IPS-11a (cell line): ENCODE data around the gene LCE7A.

ENCODE experiments used
- H3K4me3 ChIP-seq: one replicate; pipeline ENCODE4 v1.5.1; 2013; ENCODE audit warnings: low read depth, low read length, control low read depth

The LCE7A gene, protein sequence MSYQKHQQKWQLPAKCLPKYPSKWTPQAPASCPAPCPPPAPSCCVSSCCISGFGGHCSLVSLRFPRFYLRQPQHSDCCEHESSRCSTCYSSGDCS

GRCh38 chr1:152859696-152860095, at the start of gene LCE7A:
Gene LCE7A, plus strand, starts transcription at chr1:152859996. Its CDS starts 702 bp downstream, at chr1:152860698.
- no peak within 1 kb of the TSS for H3K4me3 ChIP-seq

DNA sequence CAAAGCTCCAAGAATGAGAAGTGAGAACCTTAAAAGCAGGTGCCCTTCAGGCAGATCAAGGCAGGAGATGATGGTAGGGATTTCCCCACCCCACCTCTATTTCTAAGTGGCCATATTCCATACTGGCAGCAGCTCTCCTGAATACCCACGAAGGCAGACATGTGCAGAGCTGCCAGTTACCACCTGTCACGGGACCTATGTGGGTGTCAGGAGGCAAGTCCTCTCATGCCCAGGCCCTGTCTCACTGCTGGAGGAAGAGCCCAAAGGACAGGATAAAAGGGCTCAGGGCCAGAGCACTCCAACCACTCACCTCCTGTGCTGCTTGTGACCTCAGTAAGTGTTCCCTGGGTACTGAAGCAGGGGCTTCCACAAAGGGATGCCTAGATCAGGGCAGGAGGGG, 48.7 kb upstream of the LCE7A start:
- no peak overlapping the region for H3K4me3 ChIP-seq

DNA sequence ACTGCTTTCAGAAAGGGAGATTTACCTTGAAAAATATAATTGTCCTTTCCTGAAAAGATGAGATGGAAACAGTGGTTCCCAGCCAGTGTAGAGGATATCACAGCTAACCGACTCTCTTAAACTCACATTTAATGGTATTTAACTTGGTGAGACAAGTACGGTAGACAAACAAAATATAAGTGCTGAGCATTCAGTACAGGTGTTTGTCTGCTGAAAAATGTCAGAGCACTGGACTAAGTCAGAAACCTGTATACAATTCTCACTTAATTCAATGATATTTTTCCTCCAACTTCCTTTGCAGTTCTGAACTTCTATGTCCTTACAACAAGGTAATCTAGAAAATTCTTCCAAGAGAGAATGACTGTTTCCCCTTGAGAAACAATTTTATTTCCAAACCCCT, 48.1 kb upstream of the LCE7A start, which contains the start of gene LCE1B:
LCE1B (plus strand) TSS at position 301 of the 400 bp plus-strand sequence. CDS start 476 bp downstream, outside the sequence.
- H3K4me3 ChIP-seq: no peak within 1 kb of the TSS

GRCh38 chr1:152817309-152817708, 42.5 kb upstream of the LCE7A start:
- H3K4me3 ChIP-seq: no peak overlapping the region

DNA sequence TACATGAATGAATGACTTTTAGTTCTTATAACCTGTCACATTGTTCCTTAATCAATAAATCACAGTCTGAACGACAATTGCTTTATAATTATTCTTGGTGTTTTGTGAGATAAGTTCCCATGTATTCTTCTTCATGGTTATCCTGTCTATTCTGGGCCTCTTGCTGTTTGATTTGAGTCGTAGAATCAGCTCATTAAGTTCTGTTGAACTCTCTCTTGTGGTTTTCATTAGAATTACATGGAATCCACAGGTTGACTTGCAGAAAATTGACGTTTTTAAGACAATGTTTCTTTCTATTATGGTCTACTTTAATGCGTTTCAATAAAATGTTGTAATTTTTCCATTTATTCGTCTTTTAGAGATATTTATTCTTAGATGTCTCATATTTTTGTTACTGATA, 36.5 kb upstream of the LCE7A start:
- H3K4me3 ChIP-seq: no peak overlapping the region

DNA sequence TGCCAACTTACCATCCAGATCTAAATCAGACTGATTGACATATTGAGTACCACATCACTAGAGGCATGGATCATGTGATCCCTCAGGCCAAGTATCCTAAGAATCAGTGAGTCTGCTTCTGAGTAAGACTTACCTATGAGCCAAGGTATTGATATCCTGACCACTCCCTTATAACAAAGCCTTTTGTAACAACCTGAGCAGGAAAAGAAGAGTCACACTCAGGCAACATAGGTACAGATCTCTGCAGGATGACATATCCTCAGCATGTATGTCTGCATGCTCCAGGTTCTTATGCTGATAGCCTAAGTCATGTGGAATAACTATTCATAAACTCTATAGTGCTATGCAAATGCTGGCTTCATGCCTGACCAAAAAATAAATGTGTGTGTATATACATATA, 34.8 kb upstream of the LCE7A start:
- H3K4me3 ChIP-seq: no peak overlapping the region

GRCh38 chr1:152827173-152827572, 32.6 kb upstream of the LCE7A start, which contains the start of gene LCE1A:
Gene LCE1A, plus strand, starts transcription at chr1:152827473. Its CDS starts 0 bp downstream, at chr1:152827473.
- H3K4me3 ChIP-seq: no peak within 1 kb of the TSS

- no peak overlapping the region for H3K4me3 ChIP-seq
These were observed 22.9 kb upstream of the LCE7A start for GRCh38 chr1:152836870-152837269.

DNA sequence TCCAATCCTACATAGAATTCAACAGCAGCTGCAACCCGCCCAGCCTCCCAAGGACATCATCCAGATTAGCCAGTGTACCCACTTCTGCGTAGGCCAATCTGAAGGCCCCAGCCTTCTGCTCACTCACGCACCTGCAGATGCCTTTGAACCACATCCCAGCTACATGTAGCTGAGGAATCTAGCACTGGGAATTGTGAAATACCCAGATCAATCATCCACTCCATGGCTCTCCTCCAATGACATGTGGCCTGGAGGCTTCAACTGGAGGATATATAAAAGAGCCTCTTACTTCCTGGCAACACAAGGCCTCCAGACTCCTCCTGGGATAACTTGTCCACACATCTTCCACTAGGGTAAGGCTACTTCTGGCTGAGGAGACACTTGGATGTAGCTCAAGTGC, 17.2 kb upstream of the LCE7A start, which contains the start of gene LCE6A:
LCE6A (plus strand) TSS at position 301 of the 400 bp plus-strand sequence. CDS start 665 bp downstream, outside the sequence.
- H3K4me3 ChIP-seq: no peak within 1 kb of the TSS

- H3K4me3 ChIP-seq: no peak overlapping the region
These were observed 4.1 kb upstream of the LCE7A start for GRCh38 chr1:152855661-152856060.

GRCh38 chr1:152858062-152858461, 1.7 kb upstream of the LCE7A start:
- H3K4me3 ChIP-seq: no peak overlapping the region

DNA sequence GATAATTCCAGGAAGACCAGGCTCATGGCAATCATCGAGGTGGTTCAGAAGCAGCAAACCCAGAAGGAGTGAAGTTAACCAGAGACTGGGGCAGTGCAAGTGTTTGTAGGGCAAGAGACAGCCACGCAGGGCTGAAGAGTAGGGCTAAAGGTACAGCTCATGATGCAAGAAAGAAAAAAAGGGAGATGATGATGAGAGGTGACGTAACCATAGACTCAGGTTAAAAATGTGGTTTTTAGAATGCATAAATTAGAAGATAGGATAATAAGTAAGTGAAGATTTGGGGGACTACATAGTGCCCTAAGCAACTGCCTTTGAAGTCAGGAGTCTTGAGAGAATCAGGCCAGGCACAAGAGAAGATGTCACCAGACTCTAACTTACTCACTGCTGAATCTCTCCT, 333 bp downstream of the LCE7A start:
- H3K4me3 ChIP-seq: no peak overlapping the region

GRCh38 chr1:152861374-152861773, 1.6 kb downstream of the LCE7A start:
- H3K4me3 ChIP-seq: no peak overlapping the region

GRCh38 chr1:152864443-152864842, 4.6 kb downstream of the LCE7A start:
- H3K4me3 ChIP-seq: no peak overlapping the region

DNA sequence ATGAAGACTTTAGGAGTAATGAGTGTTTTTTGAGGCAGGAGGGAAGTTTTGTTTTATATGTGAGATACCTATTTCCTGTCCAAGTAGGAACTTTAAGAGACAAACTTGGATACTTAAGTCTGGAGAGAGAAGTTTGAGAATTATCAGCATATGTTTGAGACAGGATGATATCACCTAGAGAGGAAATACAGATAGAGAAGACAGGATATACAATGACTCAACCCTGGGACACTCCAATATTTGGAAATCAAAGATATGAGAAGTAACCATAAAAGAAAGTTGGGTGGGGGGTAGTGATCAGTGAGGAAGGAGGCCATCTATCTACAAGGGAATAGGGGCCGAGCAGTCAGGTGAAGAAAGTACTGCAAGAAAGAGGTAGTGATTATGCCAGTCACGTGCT, 6.5 kb downstream of the LCE7A start:
- no peak overlapping the region for H3K4me3 ChIP-seq

- H3K4me3 ChIP-seq: no peak overlapping the region
These were observed 10.1 kb downstream of the LCE7A start for GRCh38 chr1:152869808-152870419.

GRCh38 chr1:152870831-152871730, 11.3 kb downstream of the LCE7A start:
- no peak overlapping the region for H3K4me3 ChIP-seq

DNA sequence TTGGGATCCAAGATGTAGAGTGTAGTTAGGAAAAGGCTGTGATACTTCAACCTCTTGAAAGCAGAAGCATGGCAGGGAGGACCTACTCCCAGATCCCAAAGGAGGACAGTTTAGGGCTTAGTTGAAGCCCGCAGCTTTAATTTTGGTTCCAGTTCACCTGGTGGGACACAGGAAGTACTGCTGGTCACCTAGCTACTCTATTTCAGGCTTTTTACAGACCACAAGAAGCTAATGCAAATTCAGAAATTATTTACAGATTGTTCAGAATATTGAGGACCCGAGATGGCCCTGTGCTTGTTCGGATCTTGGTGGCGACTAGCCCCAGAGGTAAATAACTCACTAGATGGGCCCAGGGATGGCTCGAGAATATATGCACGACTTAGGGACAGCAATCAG, 11.9 kb downstream of the LCE7A start:
- H3K4me3 ChIP-seq: no peak overlapping the region

- no peak overlapping the region for H3K4me3 ChIP-seq
These were observed 13.7 kb downstream of the LCE7A start for GRCh38 chr1:152873495-152873894.

DNA sequence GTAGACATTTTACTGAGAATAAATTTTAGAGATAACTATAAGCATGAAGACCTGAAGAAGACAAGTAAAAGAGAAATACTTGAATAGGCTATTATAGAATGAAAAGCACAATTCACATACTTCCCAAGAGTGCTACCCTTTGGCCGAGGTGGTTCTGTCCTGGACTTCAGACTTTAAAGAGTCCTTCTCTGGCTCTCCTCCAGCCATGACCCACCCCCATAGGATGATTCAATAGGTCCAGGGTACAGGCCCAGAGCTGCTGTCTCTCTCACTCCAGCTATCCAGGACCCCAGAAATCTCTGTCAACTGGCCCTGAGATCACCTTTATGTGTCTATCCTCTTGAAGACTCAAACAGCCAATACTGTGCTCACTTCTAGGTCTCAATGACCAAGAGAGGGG, 17.0 kb downstream of the LCE7A start:
- no peak overlapping the region for H3K4me3 ChIP-seq

- no peak within 1 kb of the TSS for H3K4me3 ChIP-seq
These were observed 18.2 kb downstream of the LCE7A start, which contains the start of gene SMCP for GRCh38 chr1:152878042-152878441. Gene SMCP, plus strand, starts transcription at chr1:152878322. Its CDS starts 6,101 bp downstream, at chr1:152884423.
